SK-N-SH (cell line): ENCODE data around the gene NKX2-3. TPM values are rescaled to one million over a fixed set of nuclear protein-coding genes. Genes with fewer than 3 reads are reported as not detected.

Source experiments
- CTCF ChIA-PET: fragments of 300-600, 350-600 bp; formaldehyde crosslinking; extraction: SDS; loops from one replicate; lab custom pipeline; 2021; lab: Yijun Ruan, JAX
- POLR2A ChIA-PET: fragments of 350-600 bp; sonication (Branson Sonifier 250); formaldehyde crosslinking; extraction: SDS; loops from one replicate; lab custom pipeline; 2020; ENCODE audit warnings: antibody characterized with exemption, inconsistent platforms; lab: Yijun Ruan, JAX
- DNase-seq: peaks from one replicate; pipeline ENCODE4 v3.0.0; 2012
- H2AFZ ChIP-seq: fragments of 200-600 bp; sonication (generic); 2 replicates; pipeline ENCODE4 v1.8.1; 2016; ENCODE audit warnings: antibody characterized with exemption, mild to moderate bottlenecking, low read depth
- H3F3A ChIP-seq: fragments of 200-600 bp; sonication (generic); replicated peaks from 2 replicates; pipeline ENCODE3; 2016; ENCODE audit warnings: antibody characterized with exemption, mild to moderate bottlenecking; ENCODE audit not compliant: insufficient read depth
- H3K27ac ChIP-seq, 2 experiments: fragments of 200-500 bp in 1 of 2; fragments of 200-600 bp in 1 of 2; sonication (Bioruptor generic) in 1 of 2; sonication (generic), shearing (Covaris generic) in 1 of 2; 2 replicates each; pipeline versions ENCODE4 v1.5.1 to v1.6.1; 2014 to 2016; ENCODE audit warnings: low read depth in 2 of 2, inconsistent platforms in 1 of 2, low read length in 1 of 2, mild to moderate bottlenecking in 1 of 2, mixed read lengths in 1 of 2
- H3K27me3 ChIP-seq: fragments of 200-600 bp; sonication (generic), shearing (Covaris generic); 2 replicates; pipeline ENCODE4 v1.6.1; 2016; ENCODE audit warnings: mixed run types; ENCODE audit not compliant: insufficient read depth
- H3K36me3 ChIP-seq, 2 experiments: fragments of 200-500 bp in 1 of 2; fragments of 200-600 bp in 1 of 2; sonication (Bioruptor generic) in 1 of 2; sonication (generic) in 1 of 2; replicated peaks in 1 of 2; 2 replicates each; pipeline versions ENCODE3 to v1.5.1; 2014 to 2016; ENCODE audit warnings: low read length in 1 of 2, mild to moderate bottlenecking in 1 of 2; ENCODE audit not compliant: insufficient read depth in 2 of 2, control insufficient read depth in 1 of 2
- H3K4me1 ChIP-seq, 2 experiments: fragments of 200-500 bp in 1 of 2; fragments of 200-600 bp in 1 of 2; sonication (Bioruptor generic) in 1 of 2; sonication (generic), shearing (Covaris generic) in 1 of 2; 2 replicates each; pipeline versions ENCODE4 v1.5.1 to v1.6.1; 2014 to 2016; ENCODE audit warnings: low read depth in 1 of 2, low read length in 1 of 2, mixed run types in 1 of 2; ENCODE audit not compliant: insufficient read depth in 2 of 2, control insufficient read depth in 1 of 2
- H3K4me2 ChIP-seq: fragments of 200-600 bp; sonication (generic), shearing (Covaris generic); 2 replicates; pipeline ENCODE4 v1.6.1; 2017; ENCODE audit warnings: mixed run types
- H3K4me3 ChIP-seq, 2 experiments: fragments of 200-500 bp in 1 of 2; fragments of 200-600 bp in 1 of 2; sonication (Bioruptor generic) in 1 of 2; sonication (generic), shearing (Covaris generic) in 1 of 2; 2 replicates each; pipeline versions ENCODE4 v1.5.1 to v1.8.1; 2014 to 2016; ENCODE audit warnings: low read depth in 2 of 2, inconsistent platforms in 1 of 2, low read length in 1 of 2, mild to moderate bottlenecking in 1 of 2, mixed read lengths in 1 of 2, moderate library complexity in 1 of 2
- H3K79me2 ChIP-seq: fragments of 200-600 bp; sonication (generic); 2 replicates; pipeline ENCODE4 v1.8.1; 2017; ENCODE audit warnings: mild to moderate bottlenecking; ENCODE audit not compliant: insufficient read depth
- H3K9ac ChIP-seq: fragments of 200-600 bp; sonication (generic); 2 replicates; pipeline ENCODE4 v1.6.1; 2017; ENCODE audit warnings: mixed run types
- H3K9me2 ChIP-seq: fragments of 200-600 bp; sonication (generic); 2 replicates; pipeline ENCODE4 v1.6.1; 2017; ENCODE audit warnings: mixed run types
- H3K9me3 ChIP-seq: fragments of 200-600 bp; sonication (generic); 2 replicates; pipeline ENCODE4 v1.6.1; 2017; ENCODE audit warnings: mixed run types, mild to moderate bottlenecking, moderate library complexity
- H4K20me1 ChIP-seq: fragments of 200-600 bp; sonication (generic); 2 replicates; pipeline ENCODE4 v1.6.1; 2017; ENCODE audit warnings: mild to moderate bottlenecking, mixed run types; ENCODE audit not compliant: insufficient read depth
- EZH2phosphoT487 ChIP-seq: fragments of 200-600 bp; sonication (generic); IDR thresholded peaks from 2 replicates; pipeline ENCODE4 v1.6.1; 2017; ENCODE audit warnings: low read depth, mixed run types, mild to moderate bottlenecking, antibody characterized with exemption, moderate library complexity, borderline replicate concordance
- MXI1 ChIP-seq: IDR thresholded peaks from 2 replicates; pipeline ENCODE4 v1.6.1; 2012; ENCODE audit warnings: mild to moderate bottlenecking, low read depth, low read length, improper control_type of control experiment
- NFIC ChIP-seq: IDR thresholded peaks from 2 replicates; pipeline ENCODE4 v1.4.0; 2012; ENCODE audit warnings: borderline replicate concordance
- RAD21 ChIP-seq: IDR thresholded peaks from 2 replicates; pipeline ENCODE4 v1.6.1; 2012; ENCODE audit warnings: mild to moderate bottlenecking, low read length
- RFX5 ChIP-seq: IDR thresholded peaks from 2 replicates; pipeline ENCODE4 v1.6.1; 2012; ENCODE audit warnings: mild to moderate bottlenecking, improper control_type of control experiment, low read length
- RXRA ChIP-seq: IDR thresholded peaks from 2 replicates; pipeline ENCODE4 v1.4.0; 2012; ENCODE audit warnings: low read depth, mild to moderate bottlenecking, borderline replicate concordance
- SIN3A ChIP-seq: IDR thresholded peaks from 2 replicates; pipeline ENCODE4 v1.6.1; 2012; ENCODE audit warnings: low read depth, mild to moderate bottlenecking, low read length, moderate library complexity, borderline replicate concordance
- TAF1 ChIP-seq: IDR thresholded peaks from 2 replicates; pipeline ENCODE4 v1.6.1; 2012; ENCODE audit warnings: low read depth, mild to moderate bottlenecking, low read length, moderate library complexity, borderline replicate concordance
- TCF12 ChIP-seq: IDR thresholded peaks from 2 replicates; pipeline ENCODE4 v1.4.0; 2012
- TEAD4 ChIP-seq: IDR thresholded peaks from 2 replicates; pipeline ENCODE4 v1.4.0; 2012; ENCODE audit warnings: mild to moderate bottlenecking, borderline replicate concordance; ENCODE audit not compliant: insufficient read depth
- USF1 ChIP-seq: IDR thresholded peaks from 2 replicates; pipeline ENCODE4 v1.4.0; 2012; ENCODE audit warnings: low read depth, borderline replicate concordance
- YY1 ChIP-seq: IDR thresholded peaks from 2 replicates; pipeline ENCODE4 v1.4.0; 2012; ENCODE audit warnings: low read depth, mild to moderate bottlenecking
- WGBS: methylation state at CpG from one replicate; pipeline ENCODE4 v1.1.6; 2017; ENCODE audit warnings: low lambda C conversion rate; 5-methylcytosine and 5-hydroxymethylcytosine counted together
- polyA plus RNA-seq, 3 experiments: library from polyadenylated mRNA; depleted of rRNA; stranded (reverse); fragments of >200 nt; gene quantifications; 2 replicates each; pipeline ENCODE4 v1.2.3, GENCODE V29; 2012
- TF ChIP-seq, protein P1 (sequence below): IDR thresholded peaks from 2 replicates; pipeline ENCODE4 v1.6.1; 2012; ENCODE audit warnings: mild to moderate bottlenecking, low read depth, low read length, moderate library complexity

NKX2-3 gene
- polyA plus RNA-seq, 1 of the 3 experiments (the other 2 are of a cell fraction): not detected

- TF ChIP-seq RXRA (no peak), USF1 (no peak)
Observed at GRCh38 chr10:99525897-99526296, 6.8 kb upstream of the NKX2-3 start (continued).

DNA sequence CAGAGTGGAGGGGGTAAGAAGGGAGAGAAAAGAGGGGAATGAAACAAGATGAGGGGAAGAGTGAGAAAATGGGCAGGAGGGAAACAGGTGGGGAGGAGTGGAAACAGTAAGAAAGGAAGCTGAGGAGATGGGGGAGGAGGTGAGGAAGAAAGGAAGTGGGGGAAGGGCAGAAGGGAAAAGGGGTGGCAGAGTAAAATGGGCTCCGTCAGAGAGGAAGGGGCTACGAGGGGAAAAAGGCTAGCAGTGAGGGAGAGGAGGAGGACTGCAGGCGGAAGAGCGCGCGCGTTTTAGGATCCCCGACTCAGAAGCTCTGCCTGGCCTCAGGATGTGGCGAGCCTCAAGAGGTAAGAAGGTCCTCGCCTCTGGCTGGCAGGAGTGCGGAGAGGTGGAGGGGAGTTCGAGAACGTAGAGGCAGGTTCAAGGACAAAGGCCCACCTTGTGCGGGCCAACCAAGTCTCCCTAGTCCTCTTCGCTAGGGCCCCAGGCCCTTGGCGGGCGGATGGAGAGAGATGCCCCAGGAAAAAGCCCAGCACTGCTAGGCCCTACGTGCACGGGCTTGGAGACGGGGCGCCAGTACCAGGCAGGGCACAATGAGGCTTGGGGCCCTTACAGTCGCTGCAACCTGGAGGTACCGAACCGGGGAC, 5.8 kb upstream of the NKX2-3 start:
- Histone ChIP-seq H3K4me2 (no peak overlapping the region), H2AFZ (no peak overlapping the region), H4K20me1 (peaks cover 16% of the 10 kb centered on the region; the same call in 1 of the 2 replicates)
- no peak for TF ChIP-seq TCF12
- no peak for TF ChIP-seq EZH2phosphoT487
- TF ChIP-seq MXI1: no peak
- no peak for TF ChIP-seq TAF1
- TF ChIP-seq RFX5: no peak
- no peak for TF ChIP-seq NFIC
- TF ChIP-seq, protein P1, sequence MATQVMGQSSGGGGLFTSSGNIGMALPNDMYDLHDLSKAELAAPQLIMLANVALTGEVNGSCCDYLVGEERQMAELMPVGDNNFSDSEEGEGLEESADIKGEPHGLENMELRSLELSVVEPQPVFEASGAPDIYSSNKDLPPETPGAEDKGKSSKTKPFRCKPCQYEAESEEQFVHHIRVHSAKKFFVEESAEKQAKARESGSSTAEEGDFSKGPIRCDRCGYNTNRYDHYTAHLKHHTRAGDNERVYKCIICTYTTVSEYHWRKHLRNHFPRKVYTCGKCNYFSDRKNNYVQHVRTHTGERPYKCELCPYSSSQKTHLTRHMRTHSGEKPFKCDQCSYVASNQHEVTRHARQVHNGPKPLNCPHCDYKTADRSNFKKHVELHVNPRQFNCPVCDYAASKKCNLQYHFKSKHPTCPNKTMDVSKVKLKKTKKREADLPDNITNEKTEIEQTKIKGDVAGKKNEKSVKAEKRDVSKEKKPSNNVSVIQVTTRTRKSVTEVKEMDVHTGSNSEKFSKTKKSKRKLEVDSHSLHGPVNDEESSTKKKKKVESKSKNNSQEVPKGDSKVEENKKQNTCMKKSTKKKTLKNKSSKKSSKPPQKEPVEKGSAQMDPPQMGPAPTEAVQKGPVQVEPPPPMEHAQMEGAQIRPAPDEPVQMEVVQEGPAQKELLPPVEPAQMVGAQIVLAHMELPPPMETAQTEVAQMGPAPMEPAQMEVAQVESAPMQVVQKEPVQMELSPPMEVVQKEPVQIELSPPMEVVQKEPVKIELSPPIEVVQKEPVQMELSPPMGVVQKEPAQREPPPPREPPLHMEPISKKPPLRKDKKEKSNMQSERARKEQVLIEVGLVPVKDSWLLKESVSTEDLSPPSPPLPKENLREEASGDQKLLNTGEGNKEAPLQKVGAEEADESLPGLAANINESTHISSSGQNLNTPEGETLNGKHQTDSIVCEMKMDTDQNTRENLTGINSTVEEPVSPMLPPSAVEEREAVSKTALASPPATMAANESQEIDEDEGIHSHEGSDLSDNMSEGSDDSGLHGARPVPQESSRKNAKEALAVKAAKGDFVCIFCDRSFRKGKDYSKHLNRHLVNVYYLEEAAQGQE: no peak
- TF ChIP-seq SIN3A: no peak
- TF ChIP-seq YY1: no peak
- TF ChIP-seq TEAD4: no peak
- no peak for TF ChIP-seq RAD21
- TF ChIP-seq, all 33 proteins: peak for 0
- CTCF ChIA-PET: no interaction called here
- Histone ChIP-seq H3K79me2 (no peaks in the 10 kb centered on the region), H3F3A (peaks cover 3% of the 10 kb centered on the region), H3K9me3 (no peaks in the 10 kb centered on the region), H3K27ac (no peak overlapping the region), H3K4me3 (no peak overlapping the region), H3K9ac (no peak overlapping the region), H3K27me3 (peaks cover 97% of the 10 kb centered on the region), H3K36me3 (no peaks in the 10 kb centered on the region), H3K9me2 (no peaks in the 10 kb centered on the region), H3K4me1 (no peaks in the 10 kb centered on the region; a peak in 1 of 4 replicates)
- POLR2A ChIA-PET: no interaction called here
- peak; percentile 20 for DNase-seq
- 41% methylated on average over 15 of the region's 24 CpGs for WGBS
